OCI-LY1 (cell line): ENCODE data around the gene RUNX3.
A peak's percentile ranks its signal among the peaks of the same experiment; 100 is the strongest.

Experiments used
- H2AFZ ChIP-seq: fragments of 200-600 bp; sonication (generic), shearing (Covaris generic); 2 replicates; pipeline ENCODE4 v1.6.0; 2014; ENCODE audit warnings: antibody characterized with exemption, mild to moderate bottlenecking, low read length
- H3F3A ChIP-seq: fragments of 200-600 bp; sonication (generic), shearing (Covaris generic); 2 replicates; pipeline ENCODE4 v1.6.0; 2014; ENCODE audit warnings: mild to moderate bottlenecking, antibody characterized with exemption, low read length, moderate library complexity; ENCODE audit not compliant: insufficient read depth
- H3K27ac ChIP-seq: fragments of 200-600 bp; sonication (generic); 2 replicates; pipeline ENCODE4 v1.5.1; 2014; ENCODE audit warnings: low read length, mixed run types, mild to moderate bottlenecking, low read depth; ENCODE audit not compliant: poor library complexity, severe bottlenecking
- H3K27me3 ChIP-seq: fragments of 200-600 bp; sonication (generic); 2 replicates; pipeline ENCODE4 v1.6.0; 2014; ENCODE audit warnings: antibody characterized with exemption, mild to moderate bottlenecking, low read length, moderate library complexity; ENCODE audit not compliant: insufficient read depth
- H3K36me3 ChIP-seq: fragments of 200-600 bp; sonication (generic); 2 replicates; pipeline ENCODE4 v1.6.1; 2014; ENCODE audit warnings: mild to moderate bottlenecking, antibody characterized with exemption, low read length, moderate library complexity, mixed read lengths; ENCODE audit not compliant: insufficient read depth
- H3K4me1 ChIP-seq: fragments of 200-600 bp; sonication (generic); 2 replicates; pipeline ENCODE4 v1.5.1; 2014; ENCODE audit warnings: mild to moderate bottlenecking, low read length, moderate library complexity; ENCODE audit not compliant: insufficient read depth, severe bottlenecking
- H3K4me2 ChIP-seq: fragments of 200-600 bp; sonication (generic), shearing (Covaris generic); 2 replicates; pipeline ENCODE4 v1.6.1; 2014; ENCODE audit warnings: low read length
- H3K4me3 ChIP-seq: fragments of 200-600 bp; sonication (generic); 2 replicates; pipeline ENCODE4 v1.5.1; 2014; ENCODE audit warnings: low read length, low read depth, mild to moderate bottlenecking, mixed read lengths; ENCODE audit not compliant: poor library complexity, severe bottlenecking
- H3K79me2 ChIP-seq: fragments of 200-600 bp; shearing (Covaris generic); 2 replicates; pipeline ENCODE4 v1.6.1; 2016; ENCODE audit warnings: mixed run types, low read length, mixed read lengths; ENCODE audit not compliant: insufficient read depth
- H3K9ac ChIP-seq: fragments of 200-600 bp; sonication (generic), shearing (Covaris generic); 2 replicates; pipeline ENCODE4 v1.6.1; 2014; ENCODE audit warnings: mild to moderate bottlenecking, low read length, mixed read lengths
- H3K9me2 ChIP-seq: fragments of 200-600 bp; sonication (generic), shearing (Covaris generic); 2 replicates; pipeline ENCODE4 v1.6.1; 2014; ENCODE audit warnings: low read depth, mild to moderate bottlenecking, low read length, mixed read lengths
- H3K9me3 ChIP-seq: fragments of 200-600 bp; shearing (Covaris generic); 2 replicates; pipeline ENCODE4 v1.6.1; 2014; ENCODE audit warnings: low read length, mixed read lengths
- H4K20me1 ChIP-seq: fragments of 200-600 bp; sonication (generic), shearing (Covaris generic); 2 replicates; pipeline ENCODE4 v1.6.0; 2016; ENCODE audit warnings: mild to moderate bottlenecking, low read length; ENCODE audit not compliant: insufficient read depth
- EZH2 ChIP-seq: fragments of 200-600 bp; sonication (generic), shearing (Covaris generic); IDR thresholded peaks from 2 replicates; pipeline ENCODE4 v1.8.0; 2017; ENCODE audit warnings: borderline replicate concordance, mixed run types, mild to moderate bottlenecking, antibody characterized with exemption, low read length, moderate library complexity, mixed read lengths
- TF ChIP-seq, protein P1 (sequence below): fragments of 200-600 bp; sonication (generic), shearing (Covaris generic); IDR thresholded peaks from 2 replicates; pipeline ENCODE4 v1.5.1; 2017; ENCODE audit warnings: mild to moderate bottlenecking, antibody characterized with exemption, low read length, moderate library complexity, mixed read lengths

Gene RUNX3

GRCh38 chr1:24862775-24863483 is 67.1 kb downstream of the RUNX3 start:
- no peaks in the 10 kb centered on the region for H3K9me2 ChIP-seq
- no peaks in the 10 kb centered on the region for H3K9me3 ChIP-seq
- no peaks in the 10 kb centered on the region for H4K20me1 ChIP-seq
- no peaks in the 10 kb centered on the region for H3K79me2 ChIP-seq
- no peaks in the 10 kb centered on the region for H3K36me3 ChIP-seq
- H3F3A ChIP-seq = no peaks in the 10 kb centered on the region
- no peak overlapping the region for H2AFZ ChIP-seq
- no peak overlapping the region for H3K4me2 ChIP-seq
- no peak overlapping the region for H3K9ac ChIP-seq
- TF ChIP-seq, protein P1, sequence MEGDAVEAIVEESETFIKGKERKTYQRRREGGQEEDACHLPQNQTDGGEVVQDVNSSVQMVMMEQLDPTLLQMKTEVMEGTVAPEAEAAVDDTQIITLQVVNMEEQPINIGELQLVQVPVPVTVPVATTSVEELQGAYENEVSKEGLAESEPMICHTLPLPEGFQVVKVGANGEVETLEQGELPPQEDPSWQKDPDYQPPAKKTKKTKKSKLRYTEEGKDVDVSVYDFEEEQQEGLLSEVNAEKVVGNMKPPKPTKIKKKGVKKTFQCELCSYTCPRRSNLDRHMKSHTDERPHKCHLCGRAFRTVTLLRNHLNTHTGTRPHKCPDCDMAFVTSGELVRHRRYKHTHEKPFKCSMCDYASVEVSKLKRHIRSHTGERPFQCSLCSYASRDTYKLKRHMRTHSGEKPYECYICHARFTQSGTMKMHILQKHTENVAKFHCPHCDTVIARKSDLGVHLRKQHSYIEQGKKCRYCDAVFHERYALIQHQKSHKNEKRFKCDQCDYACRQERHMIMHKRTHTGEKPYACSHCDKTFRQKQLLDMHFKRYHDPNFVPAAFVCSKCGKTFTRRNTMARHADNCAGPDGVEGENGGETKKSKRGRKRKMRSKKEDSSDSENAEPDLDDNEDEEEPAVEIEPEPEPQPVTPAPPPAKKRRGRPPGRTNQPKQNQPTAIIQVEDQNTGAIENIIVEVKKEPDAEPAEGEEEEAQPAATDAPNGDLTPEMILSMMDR = no peak
- H3K27me3 ChIP-seq = no peaks in the 10 kb centered on the region; the same call in 1 of the 2 replicates
- no peak overlapping the region for H3K4me3 ChIP-seq
- H3K27ac ChIP-seq = no peak overlapping the region
- H3K4me1 ChIP-seq = peaks cover 6% of the 10 kb centered on the region

- Histone ChIP-seq H3F3A (no peaks in the 10 kb centered on the region), H3K9me3 (no peaks in the 10 kb centered on the region), H3K27ac (no peak overlapping the region), H3K4me3 (no peak overlapping the region), H3K79me2 (no peaks in the 10 kb centered on the region), H3K27me3 (no peaks in the 10 kb centered on the region; the same call in 1 of the 2 replicates), H3K4me2 (no peak overlapping the region), H3K4me1 (peaks cover 6% of the 10 kb centered on the region), H4K20me1 (no peaks in the 10 kb centered on the region), H3K9ac (no peak overlapping the region), H2AFZ (no peak overlapping the region), H3K36me3 (no peaks in the 10 kb centered on the region), H3K9me2 (no peaks in the 10 kb centered on the region)
- no peak for TF ChIP-seq EZH2
- TF ChIP-seq, protein P1 = peak; percentile 32; the same call in 1 of the 2 replicates
Measured at GRCh38 chr1:24861821-24862727, 68.0 kb downstream of the RUNX3 start.

- Histone ChIP-seq H3K27me3 (no peaks in the 10 kb centered on the region), H3K36me3 (no peaks in the 10 kb centered on the region), H3K4me3 (no peak overlapping the region), H3K79me2 (no peaks in the 10 kb centered on the region), H3K4me2 (no peak overlapping the region), H4K20me1 (no peaks in the 10 kb centered on the region), H3K9me2 (no peaks in the 10 kb centered on the region), H3K9ac (no peak overlapping the region), H3F3A (no peaks in the 10 kb centered on the region), H2AFZ (no peak overlapping the region), H3K9me3 (no peaks in the 10 kb centered on the region), H3K4me1 (no peaks in the 10 kb centered on the region), H3K27ac (no peak overlapping the region)
- TF ChIP-seq, protein P1 = no peak
Measured at GRCh38 chr1:24860841-24861240, 69.2 kb downstream of the RUNX3 start.
